SU-DHL-6 (cell line): Measurements from ENCODE around the gene POLR2H.

ENCODE experiments used
- H2AFZ ChIP-seq: fragments of 200-600 bp; sonication (generic); 2 replicates; pipeline ENCODE4 v1.6.1; 2014; ENCODE audit warnings: low read depth, mild to moderate bottlenecking, moderate library complexity, mixed read lengths, antibody characterized with exemption, low read length; ENCODE audit not compliant: severe bottlenecking
- H3F3A ChIP-seq: fragments of 200-600 bp; shearing (Covaris generic); 2 replicates; pipeline ENCODE4 v1.6.0; 2016; ENCODE audit warnings: antibody characterized with exemption, mild to moderate bottlenecking; ENCODE audit not compliant: insufficient read depth
- H3K27ac ChIP-seq: fragments of 200-600 bp; sonication (generic); 2 replicates; pipeline ENCODE4 v1.5.1; 2016; ENCODE audit warnings: low read depth, mild to moderate bottlenecking, low read length, moderate library complexity, mixed read lengths
- H3K27me3 ChIP-seq: fragments of 200-600 bp; sonication (generic), shearing (Covaris generic); 2 replicates; pipeline ENCODE4 v1.6.0; 2014; ENCODE audit warnings: mild to moderate bottlenecking, low read length
- H3K36me3 ChIP-seq: fragments of 200-600 bp; sonication (generic); 2 replicates; pipeline ENCODE4 v1.6.1; 2014; ENCODE audit warnings: mild to moderate bottlenecking, low read length, mixed read lengths
- H3K4me2 ChIP-seq: fragments of 300-600, 200-600 bp; shearing (Covaris generic), sonication (generic); 2 replicates; pipeline ENCODE4 v1.6.0; 2014; ENCODE audit warnings: low read length, low read depth, mild to moderate bottlenecking; ENCODE audit not compliant: poor library complexity, severe bottlenecking
- H3K4me3 ChIP-seq: fragments of 200-600 bp; sonication (generic); 2 replicates; pipeline ENCODE4 v1.5.1; 2014; ENCODE audit warnings: antibody characterized with exemption, low read length, mild to moderate bottlenecking, mixed read lengths; ENCODE audit not compliant: insufficient read depth, poor library complexity, severe bottlenecking
- H3K79me2 ChIP-seq: fragments of 200-600 bp; sonication (generic); 2 replicates; pipeline ENCODE4 v1.6.1; 2014; ENCODE audit warnings: mild to moderate bottlenecking, low read length, moderate library complexity; ENCODE audit not compliant: insufficient read depth
- H3K9ac ChIP-seq: fragments of 200-600 bp; sonication (generic); 2 replicates; pipeline ENCODE4 v1.7.0; 2014; ENCODE audit warnings: mild to moderate bottlenecking, low read length
- H3K9me2 ChIP-seq: fragments of 200-600 bp; sonication (generic); replicated peaks from 2 replicates; pipeline ENCODE4 v1.6.1; 2014; ENCODE audit warnings: low read length; ENCODE audit not compliant: insufficient read depth
- H3K9me3 ChIP-seq: fragments of 200-600 bp; sonication (generic); 2 replicates; pipeline ENCODE4 v1.6.1; 2014; ENCODE audit warnings: low read length, mixed read lengths; ENCODE audit not compliant: insufficient read depth
- H4K20me1 ChIP-seq: fragments of 200-600 bp; sonication (generic); 2 replicates; pipeline ENCODE4 v1.6.1; 2014; ENCODE audit warnings: low read depth, mild to moderate bottlenecking, antibody characterized with exemption, low read length, moderate library complexity, mixed read lengths
- EZH2phosphoT487 ChIP-seq: fragments of 200-600 bp; sonication (generic), shearing (Covaris generic); conservative IDR thresholded peaks from 2 replicates; pipeline ENCODE4 v1.6.1; 2018; ENCODE audit warnings: mild to moderate bottlenecking, antibody characterized with exemption, low read length, moderate library complexity, mixed read lengths
- TF ChIP-seq, protein P1 (sequence below): fragments of 200-600 bp; sonication (generic); IDR thresholded peaks from one replicate; pipeline ENCODE4 v1.5.1; 2017; ENCODE audit warnings: antibody characterized with exemption, mild to moderate bottlenecking, low read length, moderate library complexity; ENCODE audit not compliant: insufficient read depth, poor library complexity, severe bottlenecking

Gene POLR2H

DNA sequence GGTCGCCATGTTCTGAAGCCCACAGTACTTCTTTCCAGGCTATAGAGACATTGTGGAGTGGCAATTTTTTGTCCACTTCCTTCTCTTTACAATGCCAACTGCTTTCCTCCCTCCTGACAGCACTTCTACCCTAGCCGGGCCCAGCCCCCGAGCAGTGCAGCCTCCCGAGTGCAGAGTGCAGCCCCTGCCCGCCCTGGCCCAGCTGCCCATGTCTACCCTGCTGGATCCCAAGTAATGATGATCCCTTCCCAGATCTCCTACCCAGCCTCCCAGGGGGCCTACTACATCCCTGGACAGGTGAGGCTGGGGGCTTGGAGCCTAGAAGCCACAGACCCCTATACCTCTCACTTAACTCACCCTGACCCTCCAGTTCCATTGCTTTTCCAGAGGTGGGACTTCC, 44.3 kb upstream of the POLR2H start:
- H3K9me3 ChIP-seq = no peaks in the 10 kb centered on the region
- H3K27me3 ChIP-seq = no peaks in the 10 kb centered on the region
- TF ChIP-seq, protein P1, sequence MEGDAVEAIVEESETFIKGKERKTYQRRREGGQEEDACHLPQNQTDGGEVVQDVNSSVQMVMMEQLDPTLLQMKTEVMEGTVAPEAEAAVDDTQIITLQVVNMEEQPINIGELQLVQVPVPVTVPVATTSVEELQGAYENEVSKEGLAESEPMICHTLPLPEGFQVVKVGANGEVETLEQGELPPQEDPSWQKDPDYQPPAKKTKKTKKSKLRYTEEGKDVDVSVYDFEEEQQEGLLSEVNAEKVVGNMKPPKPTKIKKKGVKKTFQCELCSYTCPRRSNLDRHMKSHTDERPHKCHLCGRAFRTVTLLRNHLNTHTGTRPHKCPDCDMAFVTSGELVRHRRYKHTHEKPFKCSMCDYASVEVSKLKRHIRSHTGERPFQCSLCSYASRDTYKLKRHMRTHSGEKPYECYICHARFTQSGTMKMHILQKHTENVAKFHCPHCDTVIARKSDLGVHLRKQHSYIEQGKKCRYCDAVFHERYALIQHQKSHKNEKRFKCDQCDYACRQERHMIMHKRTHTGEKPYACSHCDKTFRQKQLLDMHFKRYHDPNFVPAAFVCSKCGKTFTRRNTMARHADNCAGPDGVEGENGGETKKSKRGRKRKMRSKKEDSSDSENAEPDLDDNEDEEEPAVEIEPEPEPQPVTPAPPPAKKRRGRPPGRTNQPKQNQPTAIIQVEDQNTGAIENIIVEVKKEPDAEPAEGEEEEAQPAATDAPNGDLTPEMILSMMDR = no peak
- TF ChIP-seq EZH2phosphoT487 = no peak
- H3F3A ChIP-seq = no peaks in the 10 kb centered on the region
- H3K9ac ChIP-seq = no peak overlapping the region; the same call in 1 of the 2 replicates
- H3K9me2 ChIP-seq = no peaks in the 10 kb centered on the region
- H4K20me1 ChIP-seq = peaks cover 12% of the 10 kb centered on the region; the same call in 1 of the 2 replicates
- H3K79me2 ChIP-seq = peaks cover 63% of the 10 kb centered on the region
- H3K4me3 ChIP-seq = no peak overlapping the region
- peak overlapping the region; percentile 88 for H3K4me2 ChIP-seq
- 0 out of 2 replicates have a peak, but pooled peaks cover 13% of the 10 kb centered on the region for H3K36me3 ChIP-seq
- no peak overlapping the region for H2AFZ ChIP-seq
- no peak overlapping the region for H3K27ac ChIP-seq

DNA sequence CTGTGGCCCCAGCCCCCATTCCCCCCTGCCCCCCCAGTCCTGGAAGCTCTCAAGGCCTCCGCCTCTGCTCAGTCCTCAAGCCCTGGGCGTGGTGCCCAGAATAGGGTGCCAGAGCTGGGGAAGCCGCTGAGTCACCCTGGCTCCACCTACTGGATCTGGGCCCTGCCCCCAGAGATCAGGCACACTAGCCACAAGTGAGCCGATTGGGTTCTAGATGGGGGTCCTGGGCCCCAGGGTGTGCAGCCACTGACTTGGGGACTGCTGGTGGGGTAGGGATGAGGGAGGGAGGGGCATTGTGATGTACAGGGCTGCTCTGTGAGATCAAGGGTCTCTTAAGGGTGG, 41.4 kb upstream of the POLR2H start:
- no peak overlapping the region for H3K4me3 ChIP-seq
- no peaks in the 10 kb centered on the region for H3F3A ChIP-seq
- no peaks in the 10 kb centered on the region for H3K27me3 ChIP-seq
- H4K20me1 ChIP-seq = peaks cover 12% of the 10 kb centered on the region; the same call in 1 of the 2 replicates
- no peak overlapping the region for H3K9ac ChIP-seq
- no peaks in the 10 kb centered on the region for H3K9me2 ChIP-seq
- TF ChIP-seq EZH2phosphoT487 = no peak
- TF ChIP-seq, protein P1 = no peak
- no peaks in the 10 kb centered on the region for H3K9me3 ChIP-seq
- H3K4me2 ChIP-seq = no peak overlapping the region
- H3K27ac ChIP-seq = no peak overlapping the region
- H2AFZ ChIP-seq = no peak overlapping the region
- H3K36me3 ChIP-seq = peaks cover 23% of the 10 kb centered on the region
- H3K79me2 ChIP-seq = peaks cover 59% of the 10 kb centered on the region

DNA sequence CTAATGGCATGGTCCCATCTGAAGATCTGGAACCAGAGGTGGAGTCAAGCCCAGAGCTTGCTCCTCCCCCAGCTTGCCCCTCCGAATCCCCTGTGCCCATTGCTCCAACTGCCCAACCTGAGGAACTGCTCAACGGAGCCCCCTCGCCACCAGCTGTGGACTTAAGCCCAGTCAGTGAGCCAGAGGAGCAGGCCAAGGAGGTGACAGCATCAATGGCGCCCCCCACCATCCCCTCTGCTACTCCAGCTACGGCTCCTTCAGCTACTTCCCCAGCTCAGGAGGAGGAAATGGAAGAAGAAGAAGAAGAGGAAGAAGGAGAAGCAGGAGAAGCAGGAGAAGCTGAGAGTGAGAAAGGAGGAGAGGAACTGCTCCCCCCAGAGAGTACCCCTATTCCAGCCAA, 39.8 kb upstream of the POLR2H start:
- no peak overlapping the region for H3K27ac ChIP-seq
- no peaks in the 10 kb centered on the region for H3K9me2 ChIP-seq
- TF ChIP-seq EZH2phosphoT487 = no peak
- TF ChIP-seq, protein P1 = no peak
- H4K20me1 ChIP-seq = peaks cover 8% of the 10 kb centered on the region; the same call in 1 of the 2 replicates
- H3K4me3 ChIP-seq = no peak overlapping the region
- no peak overlapping the region for H3K9ac ChIP-seq
- H3K79me2 ChIP-seq = peaks cover 43% of the 10 kb centered on the region
- H3K36me3 ChIP-seq = peaks cover 35% of the 10 kb centered on the region
- no peaks in the 10 kb centered on the region for H3K9me3 ChIP-seq
- no peaks in the 10 kb centered on the region for H3F3A ChIP-seq
- H3K27me3 ChIP-seq = no peaks in the 10 kb centered on the region
- no peak overlapping the region for H2AFZ ChIP-seq
- no peak overlapping the region for H3K4me2 ChIP-seq
